HCT116 (cell line): ENCODE data around the gene LCN10. TPM values are rescaled to one million over a fixed set of nuclear protein-coding genes. Genes with fewer than 3 reads are reported as not detected.

Experiments
- ATAC-seq: fragments of 200-7000 bp; cut with Tn5 transposase; 2 replicates; pipeline ENCODE4 v1.9.1; 2020; ENCODE audit warnings: mild to moderate bottlenecking, moderate library complexity
- BruUV-seq: library from RNA; stranded (reverse); fragments of 400-500 nt; replicated peaks from 2 replicates; lab custom pipeline; 2021; lab: Mats Ljungman, UMichigan
- CTCF ChIA-PET: fragments of 300-600 bp; sonication (Branson Sonifier 250); formaldehyde crosslinking; loops from one replicate; lab custom pipeline; 2021; ENCODE audit warnings: antibody characterized with exemption; lab: Charles Lee
- POLR2A ChIA-PET: fragments of 300-600, 350-600 bp; sonication (Branson Sonifier 250); formaldehyde crosslinking; loops from one replicate; lab custom pipeline; 2021; ENCODE audit warnings: antibody characterized with exemption; lab: Charles Lee
- RAD21 ChIA-PET, 2 experiments: fragments of 300-600 bp; sonication (Branson Sonifier 250); formaldehyde crosslinking; loops; one replicate each; lab custom pipeline; 2023; ENCODE audit warnings: low total read pairs in 2 of 2; ENCODE audit not compliant: uncharacterized antibody in 2 of 2, unreplicated experiment in 2 of 2, low non-redundant PET in 1 of 2; lab: Charles Lee
- DNase-seq: peaks from one replicate; pipeline ENCODE4 v3.0.0-alpha.2; 2010; ENCODE audit warnings: low read depth, low spot score
- H2AFZ ChIP-seq: fragments of 200-600 bp; shearing (Covaris generic), sonication (generic); 2 replicates; pipeline ENCODE4 v1.6.1; 2017; ENCODE audit warnings: low read depth, mixed run types, mixed read lengths, antibody characterized with exemption, low read length; ENCODE audit not compliant: poor library complexity, severe bottlenecking
- H3K27ac ChIP-seq: 2 replicates; pipeline ENCODE4 v1.5.1; 2012; ENCODE audit warnings: low read depth, low read length
- H3K27me3 ChIP-seq: fragments of 200-600 bp; sonication (generic); 2 replicates; pipeline ENCODE4 v1.6.1; 2016; ENCODE audit warnings: mixed run types, low read length, mixed read lengths; ENCODE audit not compliant: insufficient read depth
- H3K36me3 ChIP-seq, 2 experiments: fragments of 200-500 bp in 1 of 2; fragments of 200-600 bp in 1 of 2; sonication (Bioruptor generic) in 1 of 2; sonication (generic) in 1 of 2; 2 replicates each; pipeline versions ENCODE4 v1.5.1 to v1.6.1; 2014 to 2016; ENCODE audit warnings: low read length in 2 of 2, inconsistent platforms in 1 of 2, mixed read lengths in 1 of 2, mixed run types in 1 of 2; ENCODE audit not compliant: insufficient read depth in 2 of 2, control insufficient read depth in 1 of 2
- H3K4me1 ChIP-seq, 2 experiments: fragments of 200-600 bp in 1 of 2; sonication (generic) in 1 of 2; 2 replicates each; pipeline versions ENCODE4 v1.5.1 to v1.6.1; 2012 to 2017; ENCODE audit warnings: low read length in 2 of 2, inconsistent platforms in 1 of 2, mild to moderate bottlenecking in 1 of 2, mixed read lengths in 1 of 2, mixed run types in 1 of 2, moderate library complexity in 1 of 2; ENCODE audit not compliant: insufficient read depth in 2 of 2, control insufficient read depth in 1 of 2
- H3K4me2 ChIP-seq: fragments of 200-600 bp; sonication (generic); 2 replicates; pipeline ENCODE4 v1.6.1; 2017; ENCODE audit warnings: mixed run types, low read length, mixed read lengths
- H3K4me3 ChIP-seq, 2 experiments: fragments of 200-600 bp in 1 of 2; sonication (generic) in 1 of 2; replicated peaks in 1 of 2; 2 replicates each; pipeline ENCODE4 v1.5.1; 2011 to 2016; ENCODE audit warnings: low read length in 2 of 2, control low read depth in 1 of 2, low read depth in 1 of 2, mild to moderate bottlenecking in 1 of 2, mixed read lengths in 1 of 2, mixed run types in 1 of 2
- H3K79me2 ChIP-seq: fragments of 200-600 bp; sonication (generic); 2 replicates; pipeline ENCODE4 v1.6.1; 2017; ENCODE audit warnings: mild to moderate bottlenecking, mixed run types, low read length, moderate library complexity, mixed read lengths; ENCODE audit not compliant: insufficient read depth
- H3K9ac ChIP-seq: fragments of 200-600 bp; sonication (generic); 2 replicates; pipeline ENCODE4 v1.6.1; 2016; ENCODE audit warnings: low read length, mixed read lengths
- H3K9me2 ChIP-seq: fragments of 200-600 bp; sonication (generic), shearing (Covaris generic); 2 replicates; pipeline ENCODE4 v1.6.1; 2017; ENCODE audit warnings: mixed run types, mild to moderate bottlenecking, moderate library complexity; ENCODE audit not compliant: insufficient read depth
- H3K9me3 ChIP-seq, 2 experiments: fragments of 200-500 bp in 1 of 2; fragments of 200-600 bp in 1 of 2; sonication (Bioruptor generic) in 1 of 2; sonication (generic) in 1 of 2; 2 replicates each; pipeline ENCODE4 v1.6.1; 2014 to 2017; ENCODE audit warnings: low read length in 2 of 2, mixed read lengths in 2 of 2, inconsistent platforms in 1 of 2, low read depth in 1 of 2, mild to moderate bottlenecking in 1 of 2, mixed run types in 1 of 2, moderate library complexity in 1 of 2; ENCODE audit not compliant: control insufficient read depth in 1 of 2, insufficient read depth in 1 of 2
- H4K20me1 ChIP-seq: fragments of 200-600 bp; sonication (generic), shearing (Covaris generic); 2 replicates; pipeline ENCODE4 v1.6.1; 2017; ENCODE audit warnings: mixed run types, mild to moderate bottlenecking, moderate library complexity; ENCODE audit not compliant: insufficient read depth
- CTCF ChIP-seq, 3 experiments: fragments of 200-600 bp in 1 of 3; sonication (generic) in 1 of 3; IDR thresholded peaks in 2 of 3; conservative IDR thresholded peaks in 1 of 3; 2 replicates each; pipeline ENCODE4 v1.5.1; 2012 to 2017; ENCODE audit warnings: low read depth in 2 of 3, low read length in 2 of 3, antibody characterized with exemption in 1 of 3, borderline replicate concordance in 1 of 3, control low read depth in 1 of 3, mild to moderate bottlenecking in 1 of 3, mixed read lengths in 1 of 3, mixed run types in 1 of 3, moderate library complexity in 1 of 3; ENCODE audit not compliant: insufficient read depth in 1 of 3
- ELF1 ChIP-seq: IDR thresholded peaks from 2 replicates; pipeline ENCODE4 v1.6.1; 2012; ENCODE audit warnings: low read depth, borderline replicate concordance
- POLR2A ChIP-seq: IDR thresholded peaks from 2 replicates; pipeline ENCODE4 v1.7.0; 2011; ENCODE audit warnings: borderline replicate concordance; ENCODE audit not compliant: insufficient read depth, insufficient read length; ENCODE audit errors: extremely low read depth
- RAD21 ChIP-seq: IDR thresholded peaks from 2 replicates; pipeline ENCODE4 v1.6.1; 2012; ENCODE audit warnings: low read depth, mild to moderate bottlenecking
- ZNF274 ChIP-seq: fragments of 200-500 bp; sonication (Bioruptor generic); IDR thresholded peaks from 2 replicates; pipeline ENCODE4 v1.6.1; 2014; ENCODE audit warnings: mild to moderate bottlenecking, low read depth, low read length, inconsistent platforms
- intact Hi-C: fragments of 100-400 bp; cut with micrococcal nuclease; formaldehyde crosslinking; loops from 2 replicates; pipeline ENCODE4 v1.10.0; 2022
- total RNA-seq: library from RNA; stranded (reverse); gene quantifications from one replicate; pipeline ENCODE4 v1.2.1, GENCODE V29; 2021; ENCODE audit not compliant: unreplicated experiment

The LCN10 gene
- total RNA-seq, 1 experiment from 2014 or later: not detected

DNA sequence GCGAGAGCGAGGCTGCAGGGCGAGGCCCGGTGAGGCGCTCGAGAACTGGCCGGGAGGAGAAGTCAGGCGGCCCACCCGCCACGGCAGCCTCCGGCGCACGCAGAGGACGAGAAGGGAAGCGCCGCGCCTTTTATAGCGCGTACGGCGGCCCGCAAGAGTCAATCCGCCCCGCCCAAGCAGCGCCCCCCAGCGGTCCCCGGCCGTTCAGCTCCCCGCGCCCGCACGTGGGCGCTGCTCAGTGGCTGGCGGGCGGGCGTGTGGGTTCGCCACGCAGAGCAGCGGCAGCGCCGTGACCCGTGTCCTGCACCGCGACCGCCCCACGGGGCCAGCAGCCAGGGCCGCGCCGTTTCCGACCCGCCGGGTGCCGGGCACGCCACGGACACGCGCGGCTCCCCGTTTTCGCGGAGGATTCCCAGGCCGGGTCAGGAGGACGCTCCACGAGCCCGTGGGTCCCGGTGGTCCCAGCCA is 14.6 kb downstream of the LCN10 start (continued):
- TF ChIP-seq ZNF274 (no peak), POLR2A (peak; percentile 97), ELF1 (no peak)

DNA sequence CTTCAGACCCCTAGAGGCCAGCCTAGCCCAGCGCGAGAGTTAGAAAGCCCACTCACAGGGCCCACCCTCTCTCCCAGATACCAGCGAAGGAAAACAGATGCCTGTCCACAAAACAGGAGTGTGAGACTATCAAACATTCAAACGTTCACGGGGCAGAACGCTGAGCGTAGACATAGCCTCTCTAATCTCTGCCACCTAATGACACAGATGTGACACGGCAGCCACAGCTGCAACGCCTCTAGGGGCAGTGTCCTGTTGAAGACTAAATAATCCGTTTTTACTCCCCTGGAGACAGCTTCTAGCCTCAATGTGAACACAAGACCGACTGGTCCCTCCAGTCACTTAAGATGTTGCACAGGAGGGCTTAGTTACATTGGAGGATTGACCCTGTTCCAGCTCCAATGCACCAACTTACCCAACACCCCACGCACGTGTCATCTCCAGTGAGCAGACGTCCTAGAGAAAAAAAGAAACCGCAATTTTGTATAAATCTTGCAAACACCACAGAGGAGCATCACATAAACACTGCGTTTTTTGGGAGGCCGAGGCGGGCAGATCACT is 16.0 kb downstream of the LCN10 start:
- Histone ChIP-seq H3K4me1 (peaks cover 13 to 59% of the 10 kb centered on the region in 2 experiments), H4K20me1 (peaks cover 37% of the 10 kb centered on the region; the same call in 1 of the 2 replicates), H3K27ac (peak overlapping the region; percentile 97), H3K36me3 (peaks cover 19 to 46% of the 10 kb centered on the region in 2 experiments; a peak in 3 of 4 replicates), H3K9ac (peak overlapping the region; percentile 95), H3K9me2 (no peaks in the 10 kb centered on the region), H3K9me3 (no peaks in the 10 kb centered on the region), H3K4me3 (peak overlapping the region; percentile 93 to 100), H3K79me2 (peaks cover 58% of the 10 kb centered on the region), H2AFZ (no peak overlapping the region), H3K27me3 (no peaks in the 10 kb centered on the region), H3K4me2 (peak overlapping the region; percentile 95)
- TF ChIP-seq RAD21: no peak
- TF ChIP-seq CTCF (IDR thresholded peaks at IDR 0.05 in 2 of 3, conservative IDR thresholded peaks at IDR 0.05 in 1 of 3; ENCODE audit: borderline replicate concordance in 1 of 3, insufficient read depth in 1 of 3, low read depth in 2 of 3, low read length in 2 of 3): peak in 2 of 3 experiments; percentile 61 to 69; a peak in 4 of 6 replicates
- ATAC-seq (no peak), DNase-seq (no peak)
- ChIA-PET RAD21 (no interaction called here), POLR2A (interaction anchor here (1.0 kb wide), 2 partner anchors 16 to 32 kb away, joined by 5 to 7 read pairs; partner anchors contain the start of gene LCN8), CTCF (interaction anchor here (1.0 kb wide), 1 partner anchor 21 kb away, joined by 3 read pairs; no protein-coding TSS in a partner anchor)
- no TSS peak for BruUV-seq
- intact Hi-C loops: no loop called here
